Esophagus (tissue), 2 donors: Measurements from ENCODE around the gene CMSS1. TPM values are rescaled to one million over a fixed set of nuclear protein-coding genes. Genes with fewer than 3 reads are reported as not detected.
"Not testable (repeated sequence)": the region's sequence is repeated elsewhere in the genome, so short reads cannot be mapped to it uniquely, and the experiment has no call there.

ENCODE experiments used
- H3K27ac ChIP-seq, 2 donors: one replicate each; pipeline ENCODE4 v1.5.1; 2013; ENCODE audit warnings: low read depth in 2 of 2, mild to moderate bottlenecking in 2 of 2, inconsistent platforms in 1 of 2, low read length in 1 of 2, moderate library complexity in 1 of 2
- H3K27me3 ChIP-seq, 2 donors: one replicate each; pipeline ENCODE4 v1.6.1; 2013; ENCODE audit warnings: low read length in 2 of 2, control low read depth in 1 of 2, mild to moderate bottlenecking in 1 of 2; ENCODE audit not compliant: insufficient read depth in 2 of 2, control insufficient read depth in 1 of 2
- H3K36me3 ChIP-seq, 2 donors: one replicate each; pipeline ENCODE4 v1.6.1; 2013; ENCODE audit warnings: low read length in 1 of 2; ENCODE audit not compliant: control insufficient read depth in 2 of 2, insufficient read depth in 2 of 2
- H3K4me1 ChIP-seq, 2 donors: one replicate each; pipeline ENCODE4 v1.6.1; 2013; ENCODE audit warnings: low read length in 1 of 2; ENCODE audit not compliant: control insufficient read depth in 2 of 2, insufficient read depth in 2 of 2
- H3K4me3 ChIP-seq, 2 donors: one replicate each; pipeline ENCODE4 v1.5.1; 2013; ENCODE audit warnings: low read length in 2 of 2, mild to moderate bottlenecking in 2 of 2, low read depth in 1 of 2, moderate library complexity in 1 of 2
- H3K9me3 ChIP-seq, 2 donors: one replicate each; pipeline ENCODE4 v1.6.1; 2013; ENCODE audit warnings: mild to moderate bottlenecking in 2 of 2, low read depth in 1 of 2, low read length in 1 of 2, moderate library complexity in 1 of 2; ENCODE audit not compliant: control insufficient read depth in 2 of 2, insufficient read depth in 1 of 2
- WGBS, 2 donors: extraction: QIAGEN DNeasy Blood & Tissue Kit; methylation state at CpG; one replicate each; pipeline ENCODE4 v1.1.7; 2013; 5-methylcytosine and 5-hydroxymethylcytosine counted together
- polyA plus RNA-seq, 2 donors: library from polyadenylated mRNA; stranded (reverse); fragments of 200-250 nt; gene quantifications; one replicate each; pipeline ENCODE4 v1.2.3, GENCODE V29; 2013
- donor health status: healthy with polysubstance abuse.
- donor health status: Bipolar disorder and iron deficiency.

CMSS1 gene
- polyA plus RNA-seq, 2 donors: 15.5 to 17.9 TPM

DNA sequence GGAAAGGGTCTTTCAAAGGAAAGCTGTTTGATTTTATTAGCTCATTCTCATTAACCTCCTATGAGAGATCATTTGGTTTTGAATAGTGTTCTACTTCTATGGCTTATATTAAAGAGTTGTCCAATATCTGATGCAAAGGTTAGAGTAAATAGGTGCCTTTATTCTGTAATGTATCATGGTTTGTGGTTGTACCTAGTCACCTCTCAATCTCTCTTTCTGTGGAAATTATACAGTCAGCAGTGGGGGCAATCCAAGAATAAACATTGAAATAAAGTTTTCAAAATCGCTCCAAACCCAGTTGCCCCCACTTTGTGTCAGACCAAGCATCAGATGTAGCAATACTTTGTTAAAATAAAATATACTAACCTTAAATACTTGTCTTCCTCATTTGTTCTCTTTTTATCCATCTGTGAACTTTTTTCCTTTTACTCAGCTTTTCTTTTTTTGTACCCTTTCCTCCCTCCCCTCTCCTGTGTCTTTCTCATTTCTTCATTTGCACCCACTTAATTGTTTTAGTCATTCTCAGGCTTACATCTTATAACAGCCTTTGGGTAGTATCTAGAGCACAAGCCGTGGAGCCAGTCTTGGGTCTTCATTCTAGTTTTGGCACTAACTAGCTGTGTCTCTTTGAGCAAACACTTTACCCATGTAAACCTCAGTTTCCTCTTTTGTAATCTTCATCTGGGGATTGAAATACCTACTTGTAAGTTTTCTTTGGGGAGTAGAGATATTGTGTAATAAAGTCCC lies 16.7 kb downstream of the CMSS1 start:
- Histone ChIP-seq H3K27ac (no peak overlapping the region), H3K4me1 (no peaks in the 10 kb centered on the region), H3K9me3 (no peaks in the 10 kb centered on the region), H3K27me3 (no peaks in the 10 kb centered on the region), H3K4me3 (no peak overlapping the region), H3K36me3 (no peaks in the 10 kb centered on the region)
- WGBS, 2 donors: 86 to 90% methylated on average over 2 of the region's 2 CpGs

DNA sequence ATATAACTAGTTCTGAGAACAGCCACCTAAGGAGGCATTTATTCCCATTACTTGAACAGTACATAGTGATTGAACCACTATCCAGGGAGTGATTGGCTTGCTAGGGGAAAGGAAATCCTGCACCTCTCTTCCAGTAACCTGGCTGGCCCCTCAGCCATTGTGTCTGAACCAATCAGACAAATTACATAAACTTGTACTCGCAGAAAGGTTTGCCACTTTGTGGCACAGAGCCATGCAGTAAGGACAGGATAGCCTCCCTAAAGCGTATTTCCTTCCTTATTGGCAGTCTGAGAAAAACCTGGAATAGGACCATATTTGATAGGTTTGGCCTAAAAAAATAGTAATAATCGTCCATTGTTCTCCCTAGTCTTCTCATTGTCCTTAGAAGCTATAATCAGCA lies 19.0 kb downstream of the CMSS1 start:
- no peaks in the 10 kb centered on the region for H3K9me3 ChIP-seq
- H3K4me1 ChIP-seq: no peaks in the 10 kb centered on the region
- no peak overlapping the region for H3K27ac ChIP-seq
- H3K36me3 ChIP-seq: no peaks in the 10 kb centered on the region
- H3K4me3 ChIP-seq: no peak overlapping the region
- H3K27me3 ChIP-seq: no peaks in the 10 kb centered on the region
- 70 to 77% methylated on average over 3 of the region's 3 CpGs for WGBS, 2 donors

DNA sequence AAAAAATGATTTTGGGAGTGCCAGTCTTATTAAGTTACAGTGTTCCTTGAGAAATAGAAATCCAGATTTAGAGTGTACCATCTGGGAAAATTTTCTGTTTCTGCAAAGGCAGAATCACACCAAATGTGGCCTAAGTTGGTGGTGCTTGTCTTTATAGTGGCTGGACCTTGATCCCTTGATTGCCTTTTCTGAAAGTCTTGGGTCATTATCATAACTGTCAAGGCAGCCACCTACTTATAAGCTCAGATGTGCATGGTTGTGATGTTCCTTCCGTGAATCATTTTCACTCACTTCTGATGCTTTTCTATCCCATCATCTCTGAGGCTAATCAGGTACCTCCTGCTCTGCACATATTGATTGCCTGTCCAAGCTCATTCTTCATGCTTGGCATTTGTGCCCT lies 20.1 kb downstream of the CMSS1 start:
- no peaks in the 10 kb centered on the region for H3K9me3 ChIP-seq
- no peaks in the 10 kb centered on the region for H3K4me1 ChIP-seq
- no peaks in the 10 kb centered on the region for H3K36me3 ChIP-seq
- 76 to 93% methylated on average over 1 of the region's 1 CpG for WGBS, 2 donors
- H3K27me3 ChIP-seq: no peaks in the 10 kb centered on the region
- no peak overlapping the region for H3K27ac ChIP-seq
- no peak overlapping the region for H3K4me3 ChIP-seq

DNA sequence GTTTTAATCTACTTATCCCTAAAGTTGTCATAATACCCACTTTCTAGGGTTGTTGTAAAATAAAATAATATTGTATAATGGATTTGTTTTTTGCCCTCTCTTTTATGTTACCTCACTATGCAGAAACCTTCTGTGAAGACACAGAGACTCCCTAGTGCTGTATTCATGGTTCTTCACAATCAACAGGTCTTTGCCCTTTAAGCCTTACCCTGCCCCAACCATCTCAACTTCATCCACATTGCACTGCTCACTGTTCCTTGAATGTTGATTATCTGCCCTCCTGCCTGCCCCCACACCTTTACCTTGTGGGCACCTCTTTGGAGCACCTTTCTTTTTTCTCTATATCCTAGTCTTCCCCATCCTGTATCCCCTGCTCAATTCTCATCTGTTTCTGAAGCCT lies 21.1 kb downstream of the CMSS1 start:
- H3K27ac ChIP-seq: no peak overlapping the region
- no peaks in the 10 kb centered on the region for H3K36me3 ChIP-seq
- H3K4me1 ChIP-seq: no peaks in the 10 kb centered on the region
- H3K27me3 ChIP-seq: no peaks in the 10 kb centered on the region
- H3K4me3 ChIP-seq: no peak overlapping the region
- no peaks in the 10 kb centered on the region for H3K9me3 ChIP-seq

DNA sequence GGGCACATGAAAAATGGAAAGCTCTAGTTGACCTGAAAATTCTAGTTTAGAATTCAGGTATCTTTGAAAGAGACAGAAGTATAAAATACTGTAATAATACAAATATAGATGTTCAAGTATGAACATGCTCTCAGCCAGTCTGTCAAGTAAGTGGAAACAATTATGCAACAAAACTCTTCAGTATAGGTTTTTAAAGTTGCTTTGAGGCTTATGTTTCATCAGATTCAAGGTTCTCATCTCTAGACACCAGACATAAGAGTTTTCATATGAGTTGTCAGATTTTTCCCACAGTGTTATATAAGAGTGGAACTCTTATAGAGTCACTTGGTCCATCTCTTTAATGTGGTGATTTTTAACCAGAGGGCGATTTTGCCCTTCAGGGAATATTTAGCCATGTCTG lies 22.0 kb downstream of the CMSS1 start:
- Histone ChIP-seq H3K4me1 (no peaks in the 10 kb centered on the region), H3K27me3 (no peaks in the 10 kb centered on the region), H3K9me3 (no peaks in the 10 kb centered on the region), H3K4me3 (no peak overlapping the region), H3K27ac (no peak overlapping the region), H3K36me3 (no peaks in the 10 kb centered on the region)
- WGBS, 2 donors: 84 to 88% methylated on average over 1 of the region's 1 CpG

DNA sequence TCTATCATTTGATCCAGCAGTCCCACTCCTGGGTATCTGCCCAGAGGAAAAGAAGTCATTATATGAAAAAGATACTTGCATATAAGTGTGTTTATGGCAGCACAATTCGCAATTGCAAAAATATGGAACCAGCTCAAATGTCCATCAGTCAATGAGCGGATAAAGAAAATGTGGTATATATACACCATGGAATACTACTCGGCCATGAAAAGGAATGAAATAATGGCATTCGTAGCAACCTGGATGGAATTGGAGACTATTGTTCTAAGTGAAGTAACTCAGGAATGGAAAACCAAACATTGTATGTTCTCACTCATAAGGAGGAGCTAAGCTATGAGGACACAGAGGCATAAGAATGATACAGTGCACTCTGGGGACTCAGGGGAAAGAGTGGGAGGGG lies 24.3 kb downstream of the CMSS1 start:
- 98 to 99% methylated on average over 4 of the region's 4 CpGs for WGBS, 2 donors
- not testable (repeated sequence) for H3K4me3 ChIP-seq, H3K27ac ChIP-seq, H3K27me3 ChIP-seq, H3K4me1 ChIP-seq, H3K36me3 ChIP-seq, H3K9me3 ChIP-seq

DNA sequence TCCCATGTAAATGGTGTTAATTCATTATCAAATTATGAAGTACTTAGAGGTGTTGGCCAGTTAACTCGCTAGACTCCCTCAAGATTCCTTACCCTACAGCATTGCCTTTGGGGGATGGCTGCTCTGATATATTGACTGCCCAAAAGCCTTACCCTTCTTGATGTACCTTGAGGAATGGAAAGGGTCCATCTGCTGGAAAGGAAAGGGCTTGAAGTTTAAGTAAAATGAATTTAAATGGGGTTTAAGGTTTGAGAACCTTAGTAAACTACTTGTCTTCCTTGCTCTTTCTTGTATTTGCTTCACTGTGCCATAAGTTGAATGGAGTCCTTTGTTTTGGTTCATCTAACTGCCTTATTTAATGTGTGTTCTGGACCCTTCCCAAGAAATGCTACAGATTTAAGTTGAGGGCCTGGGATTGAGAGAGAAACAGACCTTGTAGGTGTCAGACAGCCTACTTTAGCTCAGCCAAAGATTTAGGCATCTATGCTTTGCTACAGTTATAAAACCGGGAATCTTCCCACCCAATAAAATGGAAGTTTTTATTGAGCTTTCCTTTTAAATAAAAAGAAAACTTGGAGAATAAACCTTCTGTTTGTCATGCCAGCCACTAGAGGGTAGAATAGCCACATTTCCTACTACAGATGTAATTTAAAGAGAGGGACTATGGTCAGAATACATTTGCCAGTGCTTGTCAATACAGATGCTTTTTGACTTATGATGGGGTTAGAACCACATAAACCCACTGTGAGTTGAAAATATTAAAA lies 25.3 kb downstream of the CMSS1 start:
- H3K36me3 ChIP-seq: no peaks in the 10 kb centered on the region
- no peaks in the 10 kb centered on the region for H3K9me3 ChIP-seq
- H3K4me3 ChIP-seq: no peak overlapping the region
- H3K27ac ChIP-seq: no peak overlapping the region
- WGBS, 2 donors: 43 to 46% methylated on average over 2 of the region's 2 CpGs
- H3K27me3 ChIP-seq: no peaks in the 10 kb centered on the region
- no peaks in the 10 kb centered on the region for H3K4me1 ChIP-seq

DNA sequence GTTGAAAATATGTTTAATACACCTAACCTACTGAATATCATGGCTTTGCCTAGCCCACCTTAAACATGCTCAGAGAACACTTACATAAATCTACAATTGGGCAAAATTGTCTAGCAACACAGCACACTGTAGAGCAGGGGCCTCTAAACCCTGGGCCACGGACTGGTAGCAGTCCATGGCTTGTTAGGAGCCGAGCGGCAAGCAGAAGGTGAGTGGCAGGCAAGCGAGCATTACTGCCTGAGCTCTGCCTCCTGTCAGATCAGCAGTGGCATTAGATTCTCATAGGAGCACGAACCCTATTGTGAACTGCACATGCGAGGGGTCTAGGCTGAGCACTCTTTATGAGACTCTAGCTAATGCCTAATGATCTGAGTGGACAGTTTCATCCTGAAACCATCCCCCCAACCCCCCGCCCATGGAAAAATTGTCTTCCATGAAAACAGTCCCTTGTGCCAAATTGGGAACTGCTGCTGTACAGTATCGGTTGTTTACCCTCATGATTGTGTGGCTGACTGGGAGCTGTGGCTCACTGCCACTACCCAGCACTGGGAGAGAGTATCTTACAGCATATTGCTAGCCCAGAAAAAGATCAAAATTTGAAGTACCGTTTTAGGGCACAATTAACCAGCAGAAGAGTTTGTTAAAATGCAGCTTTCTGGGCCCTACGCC lies 26.1 kb downstream of the CMSS1 start:
- 59 to 64% methylated on average over 10 of the region's 10 CpGs for WGBS, 2 donors
- no peaks in the 10 kb centered on the region for H3K27me3 ChIP-seq
- H3K4me3 ChIP-seq: no peak overlapping the region
- peak overlapping the region; percentile 52 to 68 for H3K27ac ChIP-seq
- no peaks in the 10 kb centered on the region for H3K9me3 ChIP-seq
- H3K4me1 ChIP-seq: peaks cover 0 to under 1% of the 10 kb centered on the region in 2 donors
- H3K36me3 ChIP-seq: no peaks in the 10 kb centered on the region

DNA sequence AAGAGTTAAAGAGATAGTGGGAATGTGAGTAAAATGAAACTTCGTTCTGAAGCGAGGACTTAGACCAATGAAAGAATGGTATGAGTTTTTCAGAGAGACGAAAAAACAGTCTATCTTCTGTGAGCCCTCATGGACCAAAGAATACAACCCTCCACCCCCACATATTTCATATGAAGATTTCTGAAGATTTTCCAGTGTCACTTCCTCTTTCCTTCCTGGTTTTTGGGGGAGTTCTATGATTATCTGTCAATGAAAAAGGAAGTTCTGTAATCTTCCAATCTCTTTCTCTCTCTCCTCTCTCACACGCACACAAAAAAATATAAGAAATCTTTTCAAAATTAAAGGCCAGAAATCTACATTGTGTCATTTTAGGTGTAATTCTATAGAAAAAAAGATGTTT lies 27.7 kb downstream of the CMSS1 start:
- Histone ChIP-seq H3K9me3 (no peaks in the 10 kb centered on the region), H3K36me3 (no peaks in the 10 kb centered on the region), H3K27me3 (no peaks in the 10 kb centered on the region), H3K27ac (peak overlapping the region in 1 of 2 donors; percentile 8), H3K4me1 (peaks cover 0 to 4% of the 10 kb centered on the region in 2 donors), H3K4me3 (no peak overlapping the region)
- WGBS, 2 donors: 61 to 66% methylated on average over 4 of the region's 4 CpGs
